ENCODE results near the gene STOX2.

GRCh38 chr4:184019076-184019475 is 114.0 kb downstream of the STOX2 start:
- no peak for TF ChIP-seq EZH2 (IDR thresholded peaks at IDR 0.05; ENCODE audit: borderline replicate concordance)
- no peak for TF ChIP-seq CTCF (IDR thresholded peaks at IDR 0.05; ENCODE audit: poor library complexity)
- no peak for TF ChIP-seq EZH2phosphoT487 (IDR thresholded peaks at IDR 0.05; ENCODE audit: low read depth, severe bottlenecking, unreplicated experiment)
